ENCODE results near the gene ENOX1.

DNA sequence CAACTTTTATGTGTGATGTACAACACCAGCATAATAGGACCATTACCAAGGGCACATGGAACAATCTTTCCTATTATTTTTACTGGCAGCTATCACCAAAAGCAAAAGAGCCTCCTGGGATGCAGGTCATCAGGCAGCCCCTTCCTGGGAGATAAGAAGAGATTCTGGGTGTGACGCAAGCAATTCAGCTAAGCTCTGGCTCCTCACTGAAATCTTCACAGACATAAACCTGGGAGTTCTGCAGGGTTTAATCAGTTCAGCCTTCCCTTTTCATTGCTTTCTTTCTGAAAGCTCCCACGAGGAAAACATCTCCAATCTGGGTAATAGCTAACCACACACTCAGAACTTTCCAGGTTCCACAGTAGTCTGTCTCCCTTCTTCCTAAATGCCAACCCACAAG is 341.1 kb downstream of the ENOX1 start:
- TF ChIP-seq, protein P1, sequence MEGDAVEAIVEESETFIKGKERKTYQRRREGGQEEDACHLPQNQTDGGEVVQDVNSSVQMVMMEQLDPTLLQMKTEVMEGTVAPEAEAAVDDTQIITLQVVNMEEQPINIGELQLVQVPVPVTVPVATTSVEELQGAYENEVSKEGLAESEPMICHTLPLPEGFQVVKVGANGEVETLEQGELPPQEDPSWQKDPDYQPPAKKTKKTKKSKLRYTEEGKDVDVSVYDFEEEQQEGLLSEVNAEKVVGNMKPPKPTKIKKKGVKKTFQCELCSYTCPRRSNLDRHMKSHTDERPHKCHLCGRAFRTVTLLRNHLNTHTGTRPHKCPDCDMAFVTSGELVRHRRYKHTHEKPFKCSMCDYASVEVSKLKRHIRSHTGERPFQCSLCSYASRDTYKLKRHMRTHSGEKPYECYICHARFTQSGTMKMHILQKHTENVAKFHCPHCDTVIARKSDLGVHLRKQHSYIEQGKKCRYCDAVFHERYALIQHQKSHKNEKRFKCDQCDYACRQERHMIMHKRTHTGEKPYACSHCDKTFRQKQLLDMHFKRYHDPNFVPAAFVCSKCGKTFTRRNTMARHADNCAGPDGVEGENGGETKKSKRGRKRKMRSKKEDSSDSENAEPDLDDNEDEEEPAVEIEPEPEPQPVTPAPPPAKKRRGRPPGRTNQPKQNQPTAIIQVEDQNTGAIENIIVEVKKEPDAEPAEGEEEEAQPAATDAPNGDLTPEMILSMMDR (IDR thresholded peaks at IDR 0.05), result no peak
- TF ChIP-seq CHD2 (IDR thresholded peaks at IDR 0.05; ENCODE audit: low read length, partially characterized antibody) (no peak), EP300 (IDR thresholded peaks at IDR 0.05) (no peak), JUN (IDR thresholded peaks at IDR 0.05) (no peak), POLR2A (IDR thresholded peaks at IDR 0.05; ENCODE audit: low read length) (no peak), NR3C1 (IDR thresholded peaks at IDR 0.05) (no peak), BHLHE40 (IDR thresholded peaks at IDR 0.05; ENCODE audit: low read depth, low read length) (no peak), SMC3 (IDR thresholded peaks at IDR 0.05) (no peak), PHF8 (IDR thresholded peaks at IDR 0.05; ENCODE audit: borderline replicate concordance, low read depth) (no peak), HOXA7 (CRISPR knock-in tag; IDR thresholded peaks at IDR 0.05) (no peak)
- TF ChIP-seq, protein P2, sequence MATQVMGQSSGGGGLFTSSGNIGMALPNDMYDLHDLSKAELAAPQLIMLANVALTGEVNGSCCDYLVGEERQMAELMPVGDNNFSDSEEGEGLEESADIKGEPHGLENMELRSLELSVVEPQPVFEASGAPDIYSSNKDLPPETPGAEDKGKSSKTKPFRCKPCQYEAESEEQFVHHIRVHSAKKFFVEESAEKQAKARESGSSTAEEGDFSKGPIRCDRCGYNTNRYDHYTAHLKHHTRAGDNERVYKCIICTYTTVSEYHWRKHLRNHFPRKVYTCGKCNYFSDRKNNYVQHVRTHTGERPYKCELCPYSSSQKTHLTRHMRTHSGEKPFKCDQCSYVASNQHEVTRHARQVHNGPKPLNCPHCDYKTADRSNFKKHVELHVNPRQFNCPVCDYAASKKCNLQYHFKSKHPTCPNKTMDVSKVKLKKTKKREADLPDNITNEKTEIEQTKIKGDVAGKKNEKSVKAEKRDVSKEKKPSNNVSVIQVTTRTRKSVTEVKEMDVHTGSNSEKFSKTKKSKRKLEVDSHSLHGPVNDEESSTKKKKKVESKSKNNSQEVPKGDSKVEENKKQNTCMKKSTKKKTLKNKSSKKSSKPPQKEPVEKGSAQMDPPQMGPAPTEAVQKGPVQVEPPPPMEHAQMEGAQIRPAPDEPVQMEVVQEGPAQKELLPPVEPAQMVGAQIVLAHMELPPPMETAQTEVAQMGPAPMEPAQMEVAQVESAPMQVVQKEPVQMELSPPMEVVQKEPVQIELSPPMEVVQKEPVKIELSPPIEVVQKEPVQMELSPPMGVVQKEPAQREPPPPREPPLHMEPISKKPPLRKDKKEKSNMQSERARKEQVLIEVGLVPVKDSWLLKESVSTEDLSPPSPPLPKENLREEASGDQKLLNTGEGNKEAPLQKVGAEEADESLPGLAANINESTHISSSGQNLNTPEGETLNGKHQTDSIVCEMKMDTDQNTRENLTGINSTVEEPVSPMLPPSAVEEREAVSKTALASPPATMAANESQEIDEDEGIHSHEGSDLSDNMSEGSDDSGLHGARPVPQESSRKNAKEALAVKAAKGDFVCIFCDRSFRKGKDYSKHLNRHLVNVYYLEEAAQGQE (IDR thresholded peaks at IDR 0.05), result no peak
- TF ChIP-seq, protein P3, sequence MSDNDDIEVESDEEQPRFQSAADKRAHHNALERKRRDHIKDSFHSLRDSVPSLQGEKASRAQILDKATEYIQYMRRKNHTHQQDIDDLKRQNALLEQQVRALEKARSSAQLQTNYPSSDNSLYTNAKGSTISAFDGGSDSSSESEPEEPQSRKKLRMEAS (IDR thresholded peaks at IDR 0.05), result no peak
- TF ChIP-seq, protein P4, sequence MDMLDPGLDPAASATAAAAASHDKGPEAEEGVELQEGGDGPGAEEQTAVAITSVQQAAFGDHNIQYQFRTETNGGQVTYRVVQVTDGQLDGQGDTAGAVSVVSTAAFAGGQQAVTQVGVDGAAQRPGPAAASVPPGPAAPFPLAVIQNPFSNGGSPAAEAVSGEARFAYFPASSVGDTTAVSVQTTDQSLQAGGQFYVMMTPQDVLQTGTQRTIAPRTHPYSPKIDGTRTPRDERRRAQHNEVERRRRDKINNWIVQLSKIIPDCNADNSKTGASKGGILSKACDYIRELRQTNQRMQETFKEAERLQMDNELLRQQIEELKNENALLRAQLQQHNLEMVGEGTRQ (IDR thresholded peaks at IDR 0.05), result no peak
